Fibroblast of villous mesenchyme (primary cell): ENCODE results near the gene ROGDI. TPM values are rescaled to one million over a fixed set of nuclear protein-coding genes. Genes with fewer than 3 reads are reported as not detected.

ENCODE experiments used
- DNase-seq: peaks from one replicate; pipeline ENCODE4 v3.0.0-alpha.2; 2010; ENCODE audit warnings: low read depth
- H3K4me3 ChIP-seq: 2 replicates; pipeline ENCODE4 v1.5.1; 2011; ENCODE audit warnings: low read depth, mild to moderate bottlenecking, low read length
- total RNA-seq: library from RNA; depleted of rRNA; stranded (reverse); fragments of >200 nt; gene quantifications from 2 replicates; pipeline ENCODE4 v1.2.3, GENCODE V29; 2012
- TF ChIP-seq, protein P1 (sequence below): IDR thresholded peaks from 2 replicates; pipeline ENCODE4 v1.5.1; 2012; ENCODE audit warnings: low read depth, mild to moderate bottlenecking, low read length; ENCODE audit not compliant: insufficient read depth

Gene ROGDI
- total RNA-seq, 1 donor = 20.7 TPM

DNA sequence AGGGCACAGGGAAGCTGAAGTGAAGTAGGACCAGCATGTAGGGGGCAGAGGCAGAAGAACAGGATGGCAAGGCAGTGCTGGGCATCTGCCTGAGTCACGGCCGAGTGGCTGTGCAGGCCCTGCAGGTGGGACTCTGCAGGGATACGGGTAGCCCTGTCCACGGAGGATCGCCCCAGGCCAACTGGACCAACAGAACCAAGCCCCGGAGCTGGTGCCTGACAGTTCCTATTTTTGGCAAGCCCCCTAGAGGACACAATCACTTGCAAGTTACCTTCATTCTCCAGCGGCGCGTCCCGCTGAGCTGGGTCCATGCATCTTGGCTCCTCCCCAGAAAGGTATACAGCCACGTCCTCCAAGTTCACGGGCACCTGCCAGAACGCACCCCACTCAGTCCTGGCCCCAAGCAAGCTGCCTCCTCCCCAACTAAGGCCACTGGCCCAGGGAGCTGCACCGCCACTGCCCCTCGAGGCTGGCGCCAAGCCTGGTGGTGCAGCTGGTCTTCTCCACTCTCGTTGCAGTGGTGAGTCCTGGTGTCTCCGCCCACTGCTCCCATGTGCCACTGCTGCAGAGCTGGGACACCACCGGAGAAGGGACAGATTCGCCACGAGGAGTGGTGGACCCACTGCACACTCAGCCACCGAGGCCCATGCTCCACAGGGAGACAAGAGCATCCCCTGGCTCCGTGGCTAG lies 42.1 kb downstream of the ROGDI start:
- DNase-seq = no peak
- TF ChIP-seq, protein P1, sequence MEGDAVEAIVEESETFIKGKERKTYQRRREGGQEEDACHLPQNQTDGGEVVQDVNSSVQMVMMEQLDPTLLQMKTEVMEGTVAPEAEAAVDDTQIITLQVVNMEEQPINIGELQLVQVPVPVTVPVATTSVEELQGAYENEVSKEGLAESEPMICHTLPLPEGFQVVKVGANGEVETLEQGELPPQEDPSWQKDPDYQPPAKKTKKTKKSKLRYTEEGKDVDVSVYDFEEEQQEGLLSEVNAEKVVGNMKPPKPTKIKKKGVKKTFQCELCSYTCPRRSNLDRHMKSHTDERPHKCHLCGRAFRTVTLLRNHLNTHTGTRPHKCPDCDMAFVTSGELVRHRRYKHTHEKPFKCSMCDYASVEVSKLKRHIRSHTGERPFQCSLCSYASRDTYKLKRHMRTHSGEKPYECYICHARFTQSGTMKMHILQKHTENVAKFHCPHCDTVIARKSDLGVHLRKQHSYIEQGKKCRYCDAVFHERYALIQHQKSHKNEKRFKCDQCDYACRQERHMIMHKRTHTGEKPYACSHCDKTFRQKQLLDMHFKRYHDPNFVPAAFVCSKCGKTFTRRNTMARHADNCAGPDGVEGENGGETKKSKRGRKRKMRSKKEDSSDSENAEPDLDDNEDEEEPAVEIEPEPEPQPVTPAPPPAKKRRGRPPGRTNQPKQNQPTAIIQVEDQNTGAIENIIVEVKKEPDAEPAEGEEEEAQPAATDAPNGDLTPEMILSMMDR = no peak
- no peak overlapping the region for H3K4me3 ChIP-seq

GRCh38 chr16:4755687-4756086 lies 46.7 kb downstream of the ROGDI start:
- no peak overlapping the region for H3K4me3 ChIP-seq
- TF ChIP-seq, protein P1 = no peak
- DNase-seq = no peak

DNA sequence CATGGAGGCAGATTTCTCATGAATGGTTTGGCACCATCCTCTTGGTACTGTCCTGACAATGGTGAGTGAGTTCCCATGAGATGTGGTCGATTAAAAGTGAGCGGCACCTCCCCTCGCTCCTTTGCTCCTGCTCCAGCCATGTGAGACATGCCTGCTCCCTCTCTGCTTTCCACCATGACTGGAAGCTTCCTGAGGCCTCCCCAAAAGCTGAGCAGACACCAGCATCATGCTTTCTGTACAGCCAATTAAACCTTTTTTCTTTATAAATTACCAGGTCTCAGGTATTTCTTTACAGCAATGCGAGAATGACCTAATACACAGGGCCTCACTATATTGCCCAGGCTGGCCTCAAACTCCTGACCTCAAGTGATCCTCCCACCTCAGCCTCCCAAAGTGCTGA lies 47.6 kb downstream of the ROGDI start:
- no peak for DNase-seq
- TF ChIP-seq, protein P1 = no peak
- no peak overlapping the region for H3K4me3 ChIP-seq

- DNase-seq = no peak
- TF ChIP-seq, protein P1 = no peak
- H3K4me3 ChIP-seq = no peak overlapping the region
These were observed 49.2 kb downstream of the ROGDI start for GRCh38 chr16:4753227-4753626.

DNA sequence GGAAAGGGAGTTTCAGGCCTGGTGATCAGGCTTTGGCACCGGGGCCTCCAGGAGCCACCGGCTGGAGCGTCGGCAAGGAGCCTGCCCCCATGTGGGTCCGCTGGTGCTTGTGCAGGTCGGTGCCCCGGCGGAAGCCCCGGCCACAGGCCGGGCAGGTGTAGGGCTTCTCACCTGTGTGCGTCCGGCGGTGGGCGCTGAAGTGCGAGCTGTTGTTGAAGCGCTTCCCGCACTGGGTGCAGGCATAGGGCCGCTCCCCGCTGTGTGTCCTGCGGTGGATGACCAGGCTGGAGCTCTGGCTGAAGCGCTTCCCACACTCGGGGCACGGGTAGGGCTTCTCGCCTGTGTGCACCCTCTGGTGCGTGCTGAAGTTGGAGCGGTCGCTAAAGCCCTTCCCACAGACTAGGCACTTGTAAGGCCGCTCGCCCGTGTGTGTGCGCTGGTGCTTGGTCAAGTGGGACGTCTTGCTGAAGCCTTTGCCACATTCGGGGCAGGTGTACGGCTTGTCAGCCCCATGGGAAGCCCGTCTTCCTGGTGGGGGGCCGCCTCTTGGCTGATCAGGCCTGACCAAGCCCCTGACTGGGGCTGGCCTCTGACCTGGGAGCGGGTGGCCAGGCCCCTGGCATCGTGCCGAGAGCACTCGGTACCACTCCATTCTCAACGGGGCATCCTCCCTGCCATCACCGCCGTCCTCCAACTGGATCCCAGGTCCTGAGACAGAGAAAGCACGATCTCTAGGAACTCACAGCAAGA lies 49.9 kb downstream of the ROGDI start:
- TF ChIP-seq, protein P1 = no peak

DNA sequence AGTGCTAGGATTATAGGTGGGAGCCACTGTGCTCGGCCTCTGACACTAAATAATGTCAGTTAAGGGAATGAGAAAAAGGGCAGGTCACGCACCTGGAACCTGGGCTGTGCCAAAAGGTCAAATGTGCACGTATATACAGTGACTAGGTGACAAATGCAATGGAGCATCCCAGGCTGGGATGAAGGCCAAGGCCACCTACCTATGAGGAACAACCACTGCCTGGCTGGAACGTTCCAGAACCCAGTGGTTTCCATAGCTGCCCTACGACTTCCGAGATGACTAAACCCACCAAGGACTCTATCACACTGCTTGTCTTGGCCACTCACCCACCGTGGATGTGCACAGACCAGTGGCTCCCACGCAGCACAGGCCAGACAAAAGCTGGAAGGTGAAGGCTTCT lies 51.5 kb downstream of the ROGDI start:
- no peak for DNase-seq
- TF ChIP-seq, protein P1 = no peak
- no peak overlapping the region for H3K4me3 ChIP-seq

More for the DNA sequence above, 49.9 kb downstream of the ROGDI start:
- no peak overlapping the region for H3K4me3 ChIP-seq
- no peak for DNase-seq
